A549 (cell line): Measurements from ENCODE around the gene COL26A1. TPM values are rescaled to one million over a fixed set of nuclear protein-coding genes. Genes with fewer than 3 reads are reported as not detected.

Source experiments
- ATAC-seq, 2 experiments: fragments of 200-7000 bp in 1 of 2; fragments of >200 bp in 1 of 2; cut with Nextera tagmentation in 1 of 2; cut with Tn5 transposase in 1 of 2; 3 replicates each; pipeline versions ENCODE4 v1.8.0 to v1.9.1; 2018 to 2020; ENCODE audit warnings: mild to moderate bottlenecking in 1 of 2, moderate library complexity in 1 of 2
- CTCF ChIA-PET: fragments of 300-600 bp; sonication (Branson Sonifier 250); formaldehyde crosslinking; extraction: SDS; loops from one replicate; lab custom pipeline; 2021; ENCODE audit warnings: antibody characterized with exemption, inconsistent platforms; lab: Yijun Ruan, JAX
- POLR2A ChIA-PET: fragments of 350-600 bp; formaldehyde crosslinking; extraction: SDS; loops from one replicate; lab custom pipeline; 2021; ENCODE audit warnings: antibody characterized with exemption, inconsistent platforms; lab: Yijun Ruan, JAX
- DNase-seq, 2 experiments: peaks; one replicate each; pipeline versions ENCODE4 v3.0.0 to v3.0.0-alpha.2; 2011 to 2016; ENCODE audit warnings: low read depth in 1 of 2, low spot score in 1 of 2
- FAIRE-seq: peaks from 2 replicates; lab custom pipeline; 2011; peaks lifted over from hg19 to GRCh38; lab: Jason Lieb, UNC
- H3K27ac ChIP-seq, 2 experiments: fragments of >200 bp; sonication (Bioruptor Twin); formaldehyde crosslinking; 3 replicates each; pipeline ENCODE4 v1.5.1; 2016 to 2017
- H3K4me1 ChIP-seq: fragments of >200 bp; sonication (Bioruptor Twin); formaldehyde crosslinking; 3 replicates; pipeline ENCODE4 v1.6.1; 2016
- H3K4me2 ChIP-seq: fragments of >200 bp; sonication (Bioruptor Twin); formaldehyde crosslinking; 3 replicates; pipeline ENCODE4 v1.6.1; 2016
- H3K4me3 ChIP-seq: fragments of >200 bp; sonication (Bioruptor Twin); formaldehyde crosslinking; 3 replicates; pipeline ENCODE4 v1.5.1; 2016
- H3K9me3 ChIP-seq: fragments of >200 bp; sonication (Bioruptor Twin); formaldehyde crosslinking; 3 replicates; pipeline ENCODE4 v1.6.1; 2016
- CEBPB ChIP-seq, 2 experiments: fragments of >200 bp in 1 of 2; sonication (Bioruptor Twin) in 1 of 2; formaldehyde crosslinking in 1 of 2; IDR thresholded peaks; 2 replicates each; pipeline ENCODE4 v1.6.1; 2012 to 2016
- CHD4 ChIP-seq: fragments of 200-600 bp; sonication (generic); IDR thresholded peaks from 2 replicates; pipeline ENCODE4 v1.6.1; 2016; ENCODE audit warnings: antibody characterized with exemption, mild to moderate bottlenecking, borderline replicate concordance
- CTCF ChIP-seq: fragments of >200 bp; sonication (Bioruptor Twin); formaldehyde crosslinking; IDR thresholded peaks from 3 replicates; pipeline ENCODE4 v1.5.1; 2016
- E2F6 ChIP-seq: IDR thresholded peaks from 2 replicates; pipeline ENCODE4 v1.6.1; 2012; ENCODE audit warnings: low read depth, borderline replicate concordance
- EHMT2 ChIP-seq: fragments of 200-600 bp; sonication (generic); IDR thresholded peaks from 2 replicates; pipeline ENCODE4 v1.6.1; 2016; ENCODE audit warnings: antibody characterized with exemption, low read depth, mild to moderate bottlenecking, moderate library complexity
- ELK1 ChIP-seq: fragments of 150-350 bp; IDR thresholded peaks from 2 replicates; pipeline ENCODE4 v1.6.1; 2014; ENCODE audit warnings: low read depth, mild to moderate bottlenecking, low read length
- EP300 ChIP-seq, 2 experiments: fragments of >200 bp; sonication (Bioruptor Twin); formaldehyde crosslinking; IDR thresholded peaks; 2 replicates in 1 of 2; 3 replicates in 1 of 2; pipeline ENCODE4 v1.6.1; 2016 to 2017
- FOSB ChIP-seq: fragments of 250-450 bp; sonication (Bioruptor Pico); IDR thresholded peaks from 2 replicates; pipeline ENCODE4 v1.5.0; 2020; ENCODE audit warnings: mild to moderate bottlenecking, moderate library complexity
- FOXS1 ChIP-seq: fragments of 250-450 bp; sonication (Bioruptor Pico); IDR thresholded peaks from 2 replicates; pipeline ENCODE4 v1.5.0; 2020; ENCODE audit warnings: mild to moderate bottlenecking, moderate library complexity
- HEYL ChIP-seq: fragments of 250-450 bp; sonication (Bioruptor Pico); IDR thresholded peaks from 2 replicates; pipeline ENCODE4 v1.8.0; 2021; ENCODE audit warnings: mild to moderate bottlenecking, moderate library complexity
- HMGXB4 ChIP-seq: fragments of 250-450 bp; sonication (Bioruptor Pico); IDR thresholded peaks from 2 replicates; pipeline ENCODE4 v1.5.0; 2021; ENCODE audit warnings: mild to moderate bottlenecking, moderate library complexity, borderline replicate concordance
- HOXA7 ChIP-seq: fragments of 250-450 bp; sonication (Bioruptor Pico); IDR thresholded peaks from 2 replicates; pipeline ENCODE4 v1.5.0; 2020; ENCODE audit warnings: mild to moderate bottlenecking, moderate library complexity
- JUNB ChIP-seq: fragments of >200 bp; sonication (Bioruptor Twin); formaldehyde crosslinking; IDR thresholded peaks from 2 replicates; pipeline ENCODE4 v1.6.1; 2016
- MAX ChIP-seq: IDR thresholded peaks from 2 replicates; pipeline ENCODE4 v1.6.1; 2012
- MAZ ChIP-seq: fragments of 150-350 bp; IDR thresholded peaks from 2 replicates; pipeline ENCODE4 v1.6.1; 2014; ENCODE audit warnings: antibody characterized with exemption, low read depth, low read length, borderline replicate concordance
- MYC ChIP-seq: IDR thresholded peaks from 2 replicates; pipeline ENCODE4 v1.6.1; 2012; ENCODE audit warnings: mild to moderate bottlenecking, inconsistent platforms, low read length, improper control_type of control experiment, borderline replicate concordance
- NPAS2 ChIP-seq: fragments of 250-450 bp; sonication (Bioruptor Pico); IDR thresholded peaks from 2 replicates; pipeline ENCODE4 v1.8.0; 2022; ENCODE audit warnings: mild to moderate bottlenecking, moderate library complexity, borderline replicate concordance
- NR3C1 ChIP-seq: fragments of >200 bp; sonication (Bioruptor Twin); formaldehyde crosslinking; IDR thresholded peaks from 3 replicates; pipeline ENCODE4 v1.6.1; 2017
- PHF8 ChIP-seq: fragments of 200-600 bp; sonication (generic); IDR thresholded peaks from 2 replicates; pipeline ENCODE4 v1.6.1; 2016; ENCODE audit warnings: low read depth, mild to moderate bottlenecking, antibody characterized with exemption, moderate library complexity, borderline replicate concordance
- RARB ChIP-seq: fragments of 250-450 bp; sonication (Bioruptor Pico); IDR thresholded peaks from 2 replicates; pipeline ENCODE4 v1.8.0; 2021; ENCODE audit warnings: mild to moderate bottlenecking, moderate library complexity
- RNF2 ChIP-seq: fragments of 200-600 bp; sonication (generic); IDR thresholded peaks from 2 replicates; pipeline ENCODE4 v1.6.1; 2016; ENCODE audit warnings: low read depth, mild to moderate bottlenecking, antibody characterized with exemption, moderate library complexity, borderline replicate concordance
- SMC3 ChIP-seq: fragments of >200 bp; sonication (Bioruptor Twin); formaldehyde crosslinking; IDR thresholded peaks from 3 replicates; pipeline ENCODE4 v1.6.1; 2018; ENCODE audit warnings: inconsistent platforms
- TFCP2L1 ChIP-seq: fragments of 250-450 bp; sonication (Bioruptor Pico); IDR thresholded peaks from 2 replicates; pipeline ENCODE4 v1.5.0; 2021; ENCODE audit warnings: mild to moderate bottlenecking
- ZC3H11A ChIP-seq: fragments of 450-650 bp; IDR thresholded peaks from 2 replicates; pipeline ENCODE4 v1.6.1; 2014; ENCODE audit warnings: antibody characterized with exemption, mild to moderate bottlenecking
- ZSCAN20 ChIP-seq: fragments of 250-450 bp; sonication (Bioruptor Pico); IDR thresholded peaks from 2 replicates; pipeline ENCODE4 v1.8.0; 2022; ENCODE audit warnings: mild to moderate bottlenecking, moderate library complexity
- WGBS: methylation state at CpG from one replicate; pipeline ENCODE4 v1.1.6; 2017; ENCODE audit errors: missing lambda C conversion rate; 5-methylcytosine and 5-hydroxymethylcytosine counted together
- polyA plus RNA-seq, 4 experiments: library from polyadenylated mRNA; depleted of rRNA in 3 of 4; stranded (reverse); fragments of >200 nt; fragmentation: RNase III in 1 of 4; extraction: RNeasy Plus Mini Kit Qiagen cat#74134 plus additional on column Dnase treatment in 1 of 4; gene quantifications; 2 replicates in 3 of 4; 3 replicates in 1 of 4; pipeline ENCODE4 v1.2.3, GENCODE V29; 2011 to 2017

Gene COL26A1
- polyA plus RNA-seq, 2 of the 4 experiments (the other 2 are of a cell fraction) = 0.52 to 1.4 TPM

- POLR2A ChIA-PET = no interaction called here
These were observed 63.8 kb downstream of the COL26A1 start for GRCh38 chr7:101426303-101427011.

GRCh38 chr7:101428093-101428866, 65.6 kb downstream of the COL26A1 start:
- Histone ChIP-seq H3K4me1 (no peaks in the 10 kb centered on the region), H3K27ac (no peak overlapping the region), H3K4me3 (no peak overlapping the region), H3K9me3 (no peaks in the 10 kb centered on the region; the same call in 2 of the 3 replicates), H3K4me2 (no peak overlapping the region)
- CTCF ChIA-PET = interaction anchor here (1.1 to 3.4 kb wide), 3 partner anchors 9 to 64 kb away, joined by 4 to 18 read pairs (median 4); no protein-coding TSS in a partner anchor
- no peak for TF ChIP-seq ZC3H11A
- TF ChIP-seq CEBPB (IDR thresholded peaks at IDR 0.05) = no peak
- TF ChIP-seq CTCF = no peak
- TF ChIP-seq SMC3 = no peak
- no peak for TF ChIP-seq ELK1
- TF ChIP-seq TFCP2L1 (CRISPR knock-in tag) = no peak
- TF ChIP-seq RNF2 = no peak
- no peak for TF ChIP-seq CHD4
- TF ChIP-seq NPAS2 (CRISPR knock-in tag) = no peak
- TF ChIP-seq ZSCAN20 = no peak
- no peak for TF ChIP-seq MAX
- POLR2A ChIA-PET = no interaction called here
- ATAC-seq (no peak), DNase-seq (no peak), FAIRE-seq (no peak)
- 58% methylated on average over 11 of the region's 11 CpGs for WGBS

More at GRCh38 chr7:101426303-101427011, 63.8 kb downstream of the COL26A1 start:
- TF ChIP-seq RARB (no peak), HMGXB4 (CRISPR knock-in tag) (no peak), E2F6 (no peak), FOSB (no peak), MAZ (no peak), EHMT2 (no peak), FOXS1 (CRISPR knock-in tag) (no peak), HEYL (no peak), MYC (no peak), EP300 (IDR thresholded peaks at IDR 0.05) (no peak), NR3C1 (no peak), CHD4 (no peak), JUNB (no peak), PHF8 (no peak), RNF2 (no peak), HOXA7 (CRISPR knock-in tag) (no peak)
- H3K4me2 ChIP-seq = no peak overlapping the region
- H3K27ac ChIP-seq = no peak overlapping the region
- H3K4me1 ChIP-seq = no peaks in the 10 kb centered on the region
- no peak overlapping the region for H3K4me3 ChIP-seq
- 39% methylated on average over 10 of the region's 10 CpGs for WGBS
- DNase-seq (no peak), FAIRE-seq (no peak), ATAC-seq (no peak)
- no peaks in the 10 kb centered on the region for H3K9me3 ChIP-seq
- CTCF ChIA-PET = interaction anchor here (1.4 to 3.4 kb wide), 4 partner anchors 12 to 62 kb away, joined by 3 to 18 read pairs (median 6); no protein-coding TSS in a partner anchor
